Psoas muscle (tissue), 8 donors: ENCODE results near the gene HMCN2. TPM values are rescaled to one million over a fixed set of nuclear protein-coding genes. Genes with fewer than 3 reads are reported as not detected.

Experiments
- ATAC-seq, 4 donors: fragments of 200-7000 bp; cut with Tn5 transposase; one replicate each; pipeline ENCODE4 v1.9.1; 2020; ENCODE audit warnings: moderate library complexity in 3 of 4, mild to moderate bottlenecking in 2 of 4
- DNase-seq, 2 donors: peaks; one replicate each; pipeline ENCODE4 v3.0.0-alpha.2; 2020
- H3K27ac ChIP-seq: fragments of 200-600 bp; one replicate; pipeline ENCODE4 v1.8.0; 2022
- H3K27me3 ChIP-seq, 3 donors: fragments of 200-600 bp in 1 of 3; one replicate each; pipeline versions ENCODE4 v1.6.1 to v1.8.0; 2013 to 2022; ENCODE audit warnings: low read length in 2 of 3, mild to moderate bottlenecking in 2 of 3, moderate library complexity in 1 of 3; ENCODE audit not compliant: insufficient read depth in 3 of 3
- H3K36me3 ChIP-seq, 2 donors: fragments of 200-600 bp in 1 of 2; one replicate each; pipeline versions ENCODE4 v1.6.1 to v1.8.0; 2013 to 2022; ENCODE audit warnings: low read depth in 1 of 2, mild to moderate bottlenecking in 1 of 2, moderate library complexity in 1 of 2; ENCODE audit not compliant: insufficient read depth in 1 of 2
- H3K4me1 ChIP-seq: fragments of 200-600 bp; one replicate; pipeline ENCODE4 v1.8.0; 2022
- H3K4me3 ChIP-seq: fragments of 200-600 bp; one replicate; pipeline ENCODE4 v1.8.0; 2022; ENCODE audit warnings: mild to moderate bottlenecking
- H3K9me3 ChIP-seq: fragments of 200-600 bp; one replicate; pipeline ENCODE4 v1.8.0; 2022
- CTCF ChIP-seq: fragments of 200-600 bp; IDR thresholded peaks from one replicate; pipeline ENCODE4 v1.8.0; 2022; ENCODE audit warnings: antibody characterized with exemption
- WGBS, 3 donors: extraction: QIAGEN DNeasy Blood & Tissue Kit; methylation state at CpG; one replicate each; pipeline versions ENCODE4 v1.1.6 to v1.1.7; 2013; 5-methylcytosine and 5-hydroxymethylcytosine counted together
- intact Hi-C, 2 donors: fragments of 100-400 bp; cut with DNase I; formaldehyde crosslinking; loops; one replicate each; pipeline versions ENCODE4 v1.11.0 to v1.14.2; 2022
- polyA plus RNA-seq, 3 donors: library from polyadenylated mRNA; stranded (reverse); fragments of 200-250 nt; gene quantifications; one replicate each; pipeline ENCODE4 v1.2.3, GENCODE V29; 2013
- total RNA-seq, 4 donors: library from RNA; stranded (reverse); fragmentation: NEBNext Ultra II Directional in 2 of 4; extraction: Animal tissue kit (Norgen Biotek cat#: 25700) in 2 of 4; gene quantifications; one replicate each; pipeline versions ENCODE4 v1.2.1 to v1.2.4, GENCODE V29; 2021 to 2023
- donor health status: healthy with polysubstance abuse.
- donor health status: DM: no; HTN: no; CAD: no; lungs with moderate emphysema.
- donor health status: Bipolar disorder and iron deficiency.
- donor health status: healthy.
- donor health status: DM: yes; HTN: yes; CAD: no.
- donor health status: DM: no; HTN: no; CAD: no.
- donor health status: DM: no; HTN: no; CAD: no.
- donor health status: DM: yes; HTN: yes; CAD: no.

The HMCN2 gene
- total and polyA plus RNA-seq, 7 donors = 3.6 to 13.2 (median 6.7) TPM

GRCh38 chr9:130383350-130383715 lies 117.8 kb downstream of the HMCN2 start:
- TF ChIP-seq CTCF = no peak
- no peak for ATAC-seq
- no peaks in the 10 kb centered on the region for H3K4me1 ChIP-seq
- intact Hi-C loops = no loop called here
- no peaks in the 10 kb centered on the region for H3K36me3 ChIP-seq
- no peak overlapping the region for H3K27ac ChIP-seq
- no peaks in the 10 kb centered on the region for H3K9me3 ChIP-seq
- H3K4me3 ChIP-seq = no peak overlapping the region
- WGBS, 3 donors = 91 to 97% (median 95%) methylated on average over 8 of the region's 8 CpGs
- DNase-seq = no peak
- H3K27me3 ChIP-seq = no peaks in the 10 kb centered on the region

GRCh38 chr9:130383979-130384676 lies 118.6 kb downstream of the HMCN2 start:
- no peaks in the 10 kb centered on the region for H3K27me3 ChIP-seq
- no peaks in the 10 kb centered on the region for H3K36me3 ChIP-seq
- H3K9me3 ChIP-seq = no peaks in the 10 kb centered on the region
- H3K4me3 ChIP-seq = no peak overlapping the region
- no peak overlapping the region for H3K27ac ChIP-seq
- 78 to 80% (median 79%) methylated on average over 18 of the region's 18 CpGs for WGBS, 3 donors
- TF ChIP-seq CTCF = no peak
- DNase-seq = no peak
- no peak for ATAC-seq
- intact Hi-C loops = no loop called here
- H3K4me1 ChIP-seq = no peaks in the 10 kb centered on the region

- Histone ChIP-seq H3K27me3 (no peaks in the 10 kb centered on the region), H3K9me3 (no peaks in the 10 kb centered on the region), H3K36me3 (no peaks in the 10 kb centered on the region), H3K4me3 (no peak overlapping the region), H3K4me1 (no peaks in the 10 kb centered on the region), H3K27ac (no peak overlapping the region)
- WGBS, 3 donors = 84 to 86% (median 85%) methylated on average over 11 of the region's 11 CpGs
- no peak for DNase-seq
- TF ChIP-seq CTCF = no peak
- intact Hi-C loops = no loop called here
- ATAC-seq = no peak
These were observed 119.7 kb downstream of the HMCN2 start for GRCh38 chr9:130385257-130385656.

DNA sequence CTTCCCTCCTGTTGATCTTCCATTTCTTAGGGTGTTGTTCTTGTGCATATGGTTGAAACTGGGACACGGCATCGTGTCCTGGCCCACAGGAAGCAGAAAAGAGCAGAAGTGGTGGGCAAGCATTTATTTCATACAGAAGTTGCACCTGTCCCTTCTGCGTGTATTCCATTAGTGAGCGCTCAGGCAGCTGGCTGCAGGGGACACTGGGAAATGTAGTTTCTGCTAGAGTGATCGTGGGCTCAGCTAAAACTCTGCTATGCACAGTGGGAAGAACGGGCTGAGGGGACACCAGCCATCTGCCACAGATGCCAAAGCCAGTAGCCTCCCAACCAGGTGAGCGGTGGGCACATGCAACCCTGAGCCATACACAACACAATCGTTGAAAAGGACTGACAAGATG lies 121.8 kb downstream of the HMCN2 start:
- H3K4me3 ChIP-seq = no peak overlapping the region
- intact Hi-C loops = no loop called here
- 57 to 65% (median 62%) methylated on average over 8 of the region's 8 CpGs for WGBS, 3 donors

More for the DNA sequence above, 121.8 kb downstream of the HMCN2 start:
- no peak overlapping the region for H3K27ac ChIP-seq
- H3K36me3 ChIP-seq = no peaks in the 10 kb centered on the region
- DNase-seq (no peak), ATAC-seq (no peak)
- H3K27me3 ChIP-seq = no peaks in the 10 kb centered on the region
- TF ChIP-seq CTCF = no peak
- H3K4me1 ChIP-seq = no peaks in the 10 kb centered on the region
- no peaks in the 10 kb centered on the region for H3K9me3 ChIP-seq
